ENCODE results near the gene LIN7B.

Gene LIN7B

DNA sequence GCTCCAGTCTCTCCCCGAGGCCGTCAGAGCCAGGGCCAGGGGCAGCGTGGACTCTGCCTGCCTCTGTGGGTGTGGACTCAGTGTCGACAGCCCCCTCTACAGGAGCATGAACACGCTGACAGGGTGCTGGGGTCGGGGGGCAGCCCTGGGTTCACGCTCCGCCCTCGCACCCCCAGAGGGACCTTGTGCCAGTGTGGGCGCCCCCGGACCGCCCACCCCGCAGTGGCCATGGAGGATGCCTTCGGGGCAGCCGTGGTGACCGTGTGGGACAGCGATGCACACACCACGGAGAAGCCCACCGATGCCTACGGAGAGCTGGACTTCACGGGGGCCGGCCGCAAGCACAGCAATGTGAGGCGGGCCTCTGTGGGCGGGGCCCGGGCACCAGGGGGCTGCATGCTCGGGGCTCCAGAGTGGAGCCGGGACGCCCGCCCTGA, 51.7 kb downstream of the LIN7B start:
- DNase-seq (ENCODE audit: low read depth) = no peak

- DNase-seq (ENCODE audit: low read depth) = no peak
Observed at GRCh38 chr19:49167857-49168409, 53.8 kb downstream of the LIN7B start.
